A673 (cell line): ENCODE data around the gene APOL1. TPM values are rescaled to one million over a fixed set of nuclear protein-coding genes. Genes with fewer than 3 reads are reported as not detected.

Experiments used
- BruUV-seq: library from RNA; stranded (reverse); fragments of 400-500 nt; replicated peaks from 2 replicates; lab custom pipeline; 2021; lab: Mats Ljungman, UMichigan
- CTCF ChIA-PET: fragments of 300-600 bp; sonication (Branson Sonifier 250); formaldehyde crosslinking; loops from one replicate; lab custom pipeline; 2022; ENCODE audit warnings: antibody characterized with exemption; lab: Charles Lee
- POLR2A ChIA-PET: fragments of 300-600 bp; sonication (Branson Sonifier 250); formaldehyde crosslinking; loops from one replicate; lab custom pipeline; 2022; ENCODE audit warnings: antibody characterized with exemption; ENCODE audit not compliant: low non-redundant PET; lab: Charles Lee
- DNase-seq: peaks from one replicate; pipeline ENCODE4 v3.0.0-alpha.2; 2015; ENCODE audit warnings: low spot score
- H3K27ac ChIP-seq: fragments of 200-600 bp; sonication (generic); 2 replicates; pipeline ENCODE4 v1.5.1; 2016; ENCODE audit warnings: mixed run types, low read depth, mild to moderate bottlenecking, mixed read lengths, antibody characterized with exemption, low read length; ENCODE audit not compliant: poor library complexity, severe bottlenecking
- H3K27me3 ChIP-seq: fragments of 200-600 bp; sonication (generic); replicated peaks from 2 replicates; pipeline ENCODE4 v1.6.1; 2017; ENCODE audit warnings: mixed run types, low read depth, mild to moderate bottlenecking, mixed read lengths, antibody characterized with exemption, low read length; ENCODE audit not compliant: insufficient read depth, poor library complexity
- H3K36me3 ChIP-seq: fragments of 200-600 bp; sonication (generic); 2 replicates; pipeline ENCODE4 v1.6.1; 2016; ENCODE audit warnings: mixed run types, mild to moderate bottlenecking, mixed read lengths, antibody characterized with exemption, low read length; ENCODE audit not compliant: insufficient read depth, poor library complexity, severe bottlenecking
- H3K4me1 ChIP-seq: fragments of 200-600 bp; sonication (generic); 2 replicates; pipeline ENCODE4 v1.6.1; 2017; ENCODE audit warnings: mixed run types, mild to moderate bottlenecking, mixed read lengths, antibody characterized with exemption, low read length; ENCODE audit not compliant: insufficient read depth, poor library complexity, severe bottlenecking
- H3K4me3 ChIP-seq: fragments of 200-600 bp; sonication (generic); 2 replicates; pipeline ENCODE4 v1.5.1; 2016; ENCODE audit warnings: low read depth, mixed run types, mild to moderate bottlenecking, mixed read lengths, low read length; ENCODE audit not compliant: poor library complexity, severe bottlenecking
- H3K9me3 ChIP-seq: fragments of 200-600 bp; sonication (generic); 2 replicates; pipeline ENCODE4 v1.6.1; 2016; ENCODE audit warnings: mixed run types, low read depth, mild to moderate bottlenecking, mixed read lengths, antibody characterized with exemption, low read length; ENCODE audit not compliant: poor library complexity, severe bottlenecking
- EZH2 ChIP-seq: fragments of 200-600 bp; sonication (generic); IDR thresholded peaks from 2 replicates; pipeline ENCODE4 v1.6.1; 2017; ENCODE audit warnings: borderline replicate concordance, low read depth, mild to moderate bottlenecking, mixed read lengths, antibody characterized with exemption, low read length; ENCODE audit not compliant: poor library complexity, severe bottlenecking
- intact Hi-C: fragments of 100-400 bp; cut with micrococcal nuclease; formaldehyde crosslinking; loops from one replicate; pipeline ENCODE4 v1.10.0; 2022; ENCODE audit not compliant: unreplicated experiment
- total RNA-seq: library from RNA; stranded (reverse); gene quantifications from 2 replicates; pipeline ENCODE4 v1.2.3, GENCODE V29; 2021
- TF ChIP-seq, protein P1 (sequence below): fragments of 300-800, 200-600 bp; sonication (generic); conservative IDR thresholded peaks from 2 replicates; pipeline ENCODE4 v1.5.1; 2017; ENCODE audit warnings: low read depth, mild to moderate bottlenecking, antibody characterized with exemption, low read length, moderate library complexity, mixed read lengths

Gene APOL1
- total RNA-seq, 1 experiment from 2014 or later, result 0.30 TPM

DNA sequence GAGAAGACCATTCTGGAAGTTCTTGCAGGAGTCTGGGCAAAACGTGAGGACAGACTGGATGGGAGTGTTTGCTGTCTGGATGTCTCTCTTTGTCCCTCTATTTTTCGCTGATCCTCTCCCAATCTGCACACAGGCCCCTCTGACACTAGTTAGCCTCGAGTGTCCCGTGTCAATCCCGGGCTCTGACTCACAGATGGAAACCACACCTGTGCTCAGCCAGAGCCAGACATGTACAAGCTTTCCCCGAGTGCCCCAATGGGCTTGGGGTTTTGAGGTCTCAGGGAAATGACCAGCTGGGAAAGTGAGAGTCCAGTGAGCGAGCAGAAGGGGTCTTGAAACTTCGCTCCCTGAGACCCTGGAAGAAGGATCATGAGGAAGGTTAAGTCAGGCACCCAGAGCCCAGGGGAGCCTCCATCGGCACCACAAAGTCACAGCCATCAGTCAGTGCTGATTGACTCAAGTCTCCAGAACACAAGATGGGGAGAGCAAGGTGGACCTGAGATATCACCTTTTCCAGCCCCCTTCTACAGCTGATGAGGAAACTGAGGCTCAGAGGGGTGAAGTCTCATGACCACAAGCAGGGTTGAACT is 27.5 kb upstream of the APOL1 start:
- no peaks in the 10 kb centered on the region for H3K4me1 ChIP-seq
- intact Hi-C loops, result no loop called here
- no peak overlapping the region for H3K27ac ChIP-seq
- no TSS peak for BruUV-seq
- DNase-seq, result no peak
- no peaks in the 10 kb centered on the region for H3K27me3 ChIP-seq
- no peak for TF ChIP-seq EZH2
- TF ChIP-seq, protein P1, sequence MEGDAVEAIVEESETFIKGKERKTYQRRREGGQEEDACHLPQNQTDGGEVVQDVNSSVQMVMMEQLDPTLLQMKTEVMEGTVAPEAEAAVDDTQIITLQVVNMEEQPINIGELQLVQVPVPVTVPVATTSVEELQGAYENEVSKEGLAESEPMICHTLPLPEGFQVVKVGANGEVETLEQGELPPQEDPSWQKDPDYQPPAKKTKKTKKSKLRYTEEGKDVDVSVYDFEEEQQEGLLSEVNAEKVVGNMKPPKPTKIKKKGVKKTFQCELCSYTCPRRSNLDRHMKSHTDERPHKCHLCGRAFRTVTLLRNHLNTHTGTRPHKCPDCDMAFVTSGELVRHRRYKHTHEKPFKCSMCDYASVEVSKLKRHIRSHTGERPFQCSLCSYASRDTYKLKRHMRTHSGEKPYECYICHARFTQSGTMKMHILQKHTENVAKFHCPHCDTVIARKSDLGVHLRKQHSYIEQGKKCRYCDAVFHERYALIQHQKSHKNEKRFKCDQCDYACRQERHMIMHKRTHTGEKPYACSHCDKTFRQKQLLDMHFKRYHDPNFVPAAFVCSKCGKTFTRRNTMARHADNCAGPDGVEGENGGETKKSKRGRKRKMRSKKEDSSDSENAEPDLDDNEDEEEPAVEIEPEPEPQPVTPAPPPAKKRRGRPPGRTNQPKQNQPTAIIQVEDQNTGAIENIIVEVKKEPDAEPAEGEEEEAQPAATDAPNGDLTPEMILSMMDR, result no peak
- POLR2A ChIA-PET, result no interaction called here
- no peaks in the 10 kb centered on the region for H3K9me3 ChIP-seq
- peaks cover 5% of the 10 kb centered on the region for H3K36me3 ChIP-seq
- CTCF ChIA-PET, result no interaction called here
- H3K4me3 ChIP-seq, result no peak overlapping the region

DNA sequence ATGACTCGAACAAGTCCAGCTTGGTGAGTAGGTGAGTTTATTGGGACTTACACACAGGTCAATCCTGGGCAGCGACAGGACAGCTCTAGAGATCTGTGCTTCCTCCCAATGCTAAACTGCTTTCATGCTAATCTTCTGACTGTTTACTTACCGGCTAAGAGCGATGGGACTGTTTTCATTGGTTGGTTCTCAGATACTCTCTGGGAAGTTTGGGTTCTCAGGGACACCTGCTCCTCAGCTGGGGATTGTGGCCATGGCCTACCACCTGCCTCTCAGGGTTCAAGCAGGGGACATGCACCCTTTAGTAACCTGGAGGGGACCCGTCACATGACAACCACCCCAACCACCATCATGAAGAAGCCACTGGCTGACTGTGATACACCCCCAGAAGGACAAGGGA is 26.7 kb upstream of the APOL1 start:
- no peak for TF ChIP-seq EZH2
- TF ChIP-seq, protein P1, result no peak
- Histone ChIP-seq H3K27ac (no peak overlapping the region), H3K27me3 (no peaks in the 10 kb centered on the region), H3K36me3 (peaks cover 7% of the 10 kb centered on the region), H3K9me3 (no peaks in the 10 kb centered on the region), H3K4me1 (no peaks in the 10 kb centered on the region), H3K4me3 (no peak overlapping the region)
- no peak for DNase-seq
- POLR2A ChIA-PET, result no interaction called here
- intact Hi-C loops, result no loop called here
- CTCF ChIA-PET, result no interaction called here
- no TSS peak for BruUV-seq

DNA sequence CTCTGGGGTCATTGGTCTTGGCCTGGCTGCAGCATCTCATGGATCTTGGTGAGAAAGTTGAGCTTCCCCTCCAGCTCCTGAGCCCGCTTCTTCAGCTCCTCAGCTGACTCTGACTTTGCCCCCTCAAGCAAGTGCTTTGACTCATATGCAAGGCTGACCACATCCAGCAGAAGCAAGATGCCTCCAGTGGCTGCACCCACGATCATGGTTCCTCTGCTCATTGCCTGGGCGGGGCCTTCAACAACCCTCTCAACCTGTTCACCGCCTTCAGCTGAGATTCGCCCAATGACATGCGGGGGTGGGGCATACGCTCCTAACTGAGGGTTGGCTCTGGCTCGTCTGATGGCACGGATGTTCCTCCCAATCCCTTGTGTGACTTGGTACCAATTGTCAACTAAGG is 25.5 kb upstream of the APOL1 start:
- Histone ChIP-seq H3K4me3 (no peak overlapping the region), H3K4me1 (no peaks in the 10 kb centered on the region), H3K27ac (no peak overlapping the region), H3K36me3 (peaks cover 10% of the 10 kb centered on the region), H3K27me3 (no peaks in the 10 kb centered on the region), H3K9me3 (no peaks in the 10 kb centered on the region)
- intact Hi-C loops, result no loop called here
- TF ChIP-seq, protein P1, result no peak
- TF ChIP-seq EZH2, result no peak
- BruUV-seq, result no TSS peak
- CTCF ChIA-PET, result no interaction called here
- POLR2A ChIA-PET, result no interaction called here
- no peak for DNase-seq
